Panc1 (cell line): Measurements from ENCODE around the gene PLGRKT.

Source experiments
- SIN3A ChIP-seq: IDR thresholded peaks from 2 replicates; pipeline ENCODE4 v1.6.1; 2012; ENCODE audit warnings: low read depth, mild to moderate bottlenecking, low read length, moderate library complexity, borderline replicate concordance; ENCODE audit not compliant: insufficient read depth
- TF ChIP-seq, protein P1 (sequence below): fragments of 450-650 bp; IDR thresholded peaks from 2 replicates; pipeline ENCODE4 v1.5.1; 2017; ENCODE audit warnings: mild to moderate bottlenecking

DNA sequence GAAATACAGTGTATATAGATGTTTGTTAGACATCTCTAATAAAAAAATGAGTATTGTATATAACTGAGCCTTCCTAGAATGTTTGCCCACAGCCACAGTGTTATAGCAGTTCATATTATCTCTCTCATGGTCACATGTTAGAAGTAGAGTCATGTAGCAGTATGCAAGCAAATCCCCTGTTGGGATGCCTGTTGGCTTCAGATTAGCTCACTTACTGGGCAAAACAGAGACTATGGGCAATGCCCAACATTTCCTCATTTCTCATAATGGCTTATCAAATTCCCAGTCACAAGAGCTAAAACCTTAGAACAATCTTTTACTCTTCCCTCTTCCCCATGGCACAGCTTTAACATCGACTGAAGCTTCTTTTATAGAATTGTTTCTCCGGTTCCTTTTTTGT, 45.6 kb upstream of the PLGRKT start:
- TF ChIP-seq, protein P1, sequence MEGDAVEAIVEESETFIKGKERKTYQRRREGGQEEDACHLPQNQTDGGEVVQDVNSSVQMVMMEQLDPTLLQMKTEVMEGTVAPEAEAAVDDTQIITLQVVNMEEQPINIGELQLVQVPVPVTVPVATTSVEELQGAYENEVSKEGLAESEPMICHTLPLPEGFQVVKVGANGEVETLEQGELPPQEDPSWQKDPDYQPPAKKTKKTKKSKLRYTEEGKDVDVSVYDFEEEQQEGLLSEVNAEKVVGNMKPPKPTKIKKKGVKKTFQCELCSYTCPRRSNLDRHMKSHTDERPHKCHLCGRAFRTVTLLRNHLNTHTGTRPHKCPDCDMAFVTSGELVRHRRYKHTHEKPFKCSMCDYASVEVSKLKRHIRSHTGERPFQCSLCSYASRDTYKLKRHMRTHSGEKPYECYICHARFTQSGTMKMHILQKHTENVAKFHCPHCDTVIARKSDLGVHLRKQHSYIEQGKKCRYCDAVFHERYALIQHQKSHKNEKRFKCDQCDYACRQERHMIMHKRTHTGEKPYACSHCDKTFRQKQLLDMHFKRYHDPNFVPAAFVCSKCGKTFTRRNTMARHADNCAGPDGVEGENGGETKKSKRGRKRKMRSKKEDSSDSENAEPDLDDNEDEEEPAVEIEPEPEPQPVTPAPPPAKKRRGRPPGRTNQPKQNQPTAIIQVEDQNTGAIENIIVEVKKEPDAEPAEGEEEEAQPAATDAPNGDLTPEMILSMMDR = no peak
- no peak for TF ChIP-seq SIN3A
